ENCODE measurements around the gene SERPINB4.

- TF ChIP-seq RBFOX2 (IDR thresholded peaks at IDR 0.05; ENCODE audit: low read depth, low read length): no peak
- TF ChIP-seq FOXK1 (CRISPR knock-in tag; IDR thresholded peaks at IDR 0.05; ENCODE audit: borderline replicate concordance, low read depth): no peak
- TF ChIP-seq RXRA (CRISPR knock-in tag; IDR thresholded peaks at IDR 0.05): no peak
- no peak for TF ChIP-seq RFX3 (CRISPR knock-in tag; IDR thresholded peaks at IDR 0.05)
- TF ChIP-seq SP2 (CRISPR knock-in tag; IDR thresholded peaks at IDR 0.05): no peak
- TF ChIP-seq CHD4 (IDR thresholded peaks at IDR 0.05; ENCODE audit: borderline replicate concordance, low read length): no peak
- no peak for TF ChIP-seq CTCF (CRISPR knock-in tag; IDR thresholded peaks at IDR 0.05)
- TF ChIP-seq ZNF570 (CRISPR knock-in tag; IDR thresholded peaks at IDR 0.05; ENCODE audit: borderline replicate concordance): no peak
- TF ChIP-seq EZH2 (conservative IDR thresholded peaks at IDR 0.05; ENCODE audit: low read depth, low read length): no peak
- no peak for TF ChIP-seq EP300 (IDR thresholded peaks at IDR 0.05; ENCODE audit: low read depth in 2 of 2, low read length in 2 of 2)
- TF ChIP-seq EP300 (CRISPR knock-in tag; IDR thresholded peaks at IDR 0.05; ENCODE audit: borderline replicate concordance): no peak
- TF ChIP-seq TP53 (CRISPR knock-in tag; conservative IDR thresholded peaks at IDR 0.05): no peak
- no peak for TF ChIP-seq HNRNPLL (IDR thresholded peaks at IDR 0.05; ENCODE audit: low read depth, low read length, poor library complexity, severe bottlenecking)
- TF ChIP-seq GABPB1 (CRISPR knock-in tag; IDR thresholded peaks at IDR 0.05): no peak
- TF ChIP-seq RORA (CRISPR knock-in tag; IDR thresholded peaks at IDR 0.05): no peak
Observed at GRCh38 chr18:63627819-63628218, 16.2 kb downstream of the SERPINB4 start.

Data from HepG2 (cell line).